HG03103 (cell line): ENCODE data around the gene TRPM2.

Experiments
- ATAC-seq: cut with Tn5 transposase; IDR thresholded peaks from one replicate; pipeline ENCODE4 v1.9.1; 2021; ENCODE audit warnings: low read depth; ENCODE audit not compliant: unreplicated experiment

The TRPM2 gene

GRCh38 chr21:44370786-44371410 is 17.5 kb downstream of the TRPM2 start:
- no peak for ATAC-seq

GRCh38 chr21:44371596-44371995 is 18.2 kb downstream of the TRPM2 start:
- ATAC-seq: no peak

- ATAC-seq: no peak
Observed at GRCh38 chr21:44372616-44373015, 19.2 kb downstream of the TRPM2 start.

- no peak for ATAC-seq
Observed at GRCh38 chr21:44374601-44375280, 21.3 kb downstream of the TRPM2 start.

GRCh38 chr21:44375281-44375651 is 21.8 kb downstream of the TRPM2 start:
- ATAC-seq: no peak

- no peak for ATAC-seq
Observed at GRCh38 chr21:44375761-44376241, 22.4 kb downstream of the TRPM2 start.

GRCh38 chr21:44376606-44377005 is 23.2 kb downstream of the TRPM2 start:
- ATAC-seq: no peak

- no peak for ATAC-seq
Observed at GRCh38 chr21:44377201-44377921, 23.9 kb downstream of the TRPM2 start.

GRCh38 chr21:44377922-44378645 is 24.7 kb downstream of the TRPM2 start:
- ATAC-seq: no peak

GRCh38 chr21:44378646-44379514 is 25.5 kb downstream of the TRPM2 start:
- no peak for ATAC-seq

GRCh38 chr21:44379515-44379848 is 26.1 kb downstream of the TRPM2 start:
- no peak for ATAC-seq

GRCh38 chr21:44379991-44380865 is 26.8 kb downstream of the TRPM2 start:
- ATAC-seq: no peak

- ATAC-seq: no peak
Observed at GRCh38 chr21:44380876-44381275, 27.5 kb downstream of the TRPM2 start.

GRCh38 chr21:44381874-44382273 is 28.5 kb downstream of the TRPM2 start:
- no peak for ATAC-seq

- no peak for ATAC-seq
Observed at GRCh38 chr21:44382536-44382935, 29.1 kb downstream of the TRPM2 start.

GRCh38 chr21:44383216-44383615 is 29.8 kb downstream of the TRPM2 start:
- no peak for ATAC-seq

GRCh38 chr21:44384968-44385367 is 31.5 kb downstream of the TRPM2 start:
- ATAC-seq: no peak

GRCh38 chr21:44389335-44389734 is 35.9 kb downstream of the TRPM2 start:
- no peak for ATAC-seq

- ATAC-seq: no peak
Observed at GRCh38 chr21:44390886-44391285, 37.5 kb downstream of the TRPM2 start.
